ENCODE results near the gene CD1E.
"Not testable (repeated sequence)": the region's sequence is repeated elsewhere in the genome, so short reads cannot be mapped to it uniquely, and the experiment has no call there.

Gene CD1E

DNA sequence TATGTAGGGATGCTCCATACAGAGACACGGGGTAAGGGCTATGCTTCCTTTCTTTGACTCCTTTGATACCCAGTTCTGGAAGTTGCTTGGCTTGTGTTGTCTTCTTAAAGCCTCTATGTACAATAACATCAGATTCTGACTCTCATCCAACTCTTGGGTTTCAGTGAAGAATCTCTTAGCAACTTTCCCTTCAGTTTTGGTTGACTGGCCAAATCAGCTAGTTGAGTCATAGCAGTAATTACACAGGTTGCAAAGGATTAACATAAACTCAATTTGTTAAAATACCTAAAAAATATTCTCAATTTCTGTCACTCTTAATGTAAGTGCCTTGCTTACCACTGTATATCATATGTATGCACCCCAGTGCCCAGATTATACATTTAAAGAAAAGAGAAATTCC lies 9.2 kb downstream of the CD1E start:
- no peak for DNase-seq

DNA sequence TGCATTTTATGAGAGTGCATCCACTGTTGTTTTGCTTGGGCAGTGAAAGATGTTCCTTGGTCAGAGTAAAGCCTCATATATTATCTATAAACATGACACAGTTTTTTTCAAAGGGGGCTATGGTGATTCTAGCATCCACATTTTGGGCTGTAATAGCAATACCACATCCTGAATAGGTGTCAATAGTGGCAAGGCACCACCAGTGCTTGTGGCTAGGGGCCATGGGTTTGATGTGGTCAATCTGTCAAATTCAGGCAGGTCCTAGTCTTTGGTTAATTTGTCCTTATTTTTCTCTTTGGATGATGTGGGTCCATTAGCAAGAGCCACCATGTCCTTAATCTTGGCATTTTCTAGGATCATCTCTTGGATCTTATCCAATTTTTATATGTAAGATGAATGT lies 13.1 kb downstream of the CD1E start:
- DNase-seq = no peak

DNA sequence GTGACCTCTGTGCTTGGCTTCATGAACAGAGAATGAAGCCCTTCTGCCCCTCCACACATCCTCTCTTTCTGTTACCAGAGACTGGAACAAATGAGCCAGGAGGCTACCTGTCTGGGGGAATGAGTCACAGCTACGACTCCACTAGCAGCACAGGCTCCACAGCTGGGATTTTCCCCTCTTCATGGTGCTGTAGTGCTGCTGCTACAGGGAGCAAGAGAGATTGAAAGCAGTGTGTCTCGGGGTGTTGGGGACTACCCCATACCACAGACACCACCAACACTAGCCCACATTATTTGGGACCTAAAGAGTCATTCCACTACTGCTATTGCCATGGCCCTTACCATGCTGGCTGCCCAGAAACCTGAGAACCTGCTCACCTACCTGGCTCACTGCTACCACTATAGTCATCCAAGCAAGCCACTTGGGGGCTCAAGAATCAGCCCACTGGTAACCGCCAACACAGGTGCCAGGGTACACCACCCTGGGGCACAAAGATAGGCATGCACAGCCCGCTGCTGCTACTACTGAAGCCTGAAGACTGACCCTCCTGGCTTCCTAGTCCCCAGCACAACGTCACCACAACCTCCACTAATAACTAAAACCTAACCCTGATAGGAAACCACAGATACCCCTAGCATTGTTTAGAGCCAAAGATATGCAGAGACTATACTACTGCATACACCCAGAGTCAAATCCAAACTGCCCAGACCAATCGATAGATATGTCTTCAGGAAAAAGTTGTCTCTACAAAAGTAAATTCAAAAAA lies 17.7 kb downstream of the CD1E start:
- DNase-seq = no peak

DNA sequence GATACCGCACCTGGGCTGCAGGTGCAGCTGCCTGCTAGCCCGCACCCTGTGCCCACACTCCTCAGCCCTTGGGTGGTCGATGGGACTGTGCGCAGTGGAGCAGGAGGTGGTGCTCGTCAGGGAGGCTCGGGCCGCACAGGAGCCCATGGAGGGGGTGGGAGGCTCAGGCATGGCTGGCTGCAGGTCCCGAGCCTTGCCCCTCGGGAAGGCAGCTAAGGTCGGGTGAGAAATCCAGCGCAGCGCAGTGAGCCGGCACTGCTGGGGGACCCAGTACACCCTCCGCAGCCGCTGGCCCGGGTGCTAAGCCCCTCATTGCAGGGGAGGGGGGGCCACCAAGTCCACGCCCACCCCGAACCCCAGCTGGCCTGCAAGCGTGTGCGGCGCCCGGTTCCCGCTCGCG lies 20.4 kb downstream of the CD1E start:
- DNase-seq = not testable (repeated sequence)

DNA sequence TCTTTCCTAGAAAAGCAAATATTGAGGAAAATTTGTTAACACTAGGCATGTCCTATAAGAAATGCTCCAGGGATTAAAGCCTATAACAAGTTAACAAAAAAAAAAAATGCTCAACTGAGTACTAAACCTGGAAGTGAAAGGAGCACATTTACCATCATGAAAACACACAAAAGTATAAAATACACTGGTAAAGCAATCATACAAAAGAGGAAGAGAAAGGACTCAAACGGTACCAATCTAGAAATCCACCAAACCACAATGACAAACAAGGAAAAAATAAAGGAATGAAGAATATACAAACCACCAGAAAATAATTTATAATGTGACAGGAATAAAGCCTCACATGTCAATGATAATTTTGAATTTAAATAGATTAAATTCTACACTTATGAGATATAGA lies 21.2 kb downstream of the CD1E start:
- DNase-seq = no peak

DNA sequence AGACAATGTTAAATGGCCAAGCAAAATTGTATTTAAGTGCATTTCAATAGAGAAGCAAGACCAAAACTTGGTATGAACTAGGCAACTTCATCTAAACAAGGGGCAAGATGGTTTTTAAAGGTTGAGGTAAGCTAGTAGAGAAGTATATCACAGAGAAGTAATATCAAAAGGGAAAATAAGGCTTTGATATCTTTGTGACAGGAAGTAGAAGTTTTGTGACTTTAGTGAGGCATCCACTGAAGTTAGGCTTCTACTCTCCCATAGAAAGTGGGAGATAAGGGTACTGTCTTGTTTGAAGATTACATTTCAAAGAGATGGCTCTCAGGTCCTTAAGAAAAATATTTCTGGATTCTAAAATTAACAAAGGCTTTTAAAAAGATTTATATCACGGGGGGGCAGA lies 36.6 kb downstream of the CD1E start:
- no peak for DNase-seq

DNA sequence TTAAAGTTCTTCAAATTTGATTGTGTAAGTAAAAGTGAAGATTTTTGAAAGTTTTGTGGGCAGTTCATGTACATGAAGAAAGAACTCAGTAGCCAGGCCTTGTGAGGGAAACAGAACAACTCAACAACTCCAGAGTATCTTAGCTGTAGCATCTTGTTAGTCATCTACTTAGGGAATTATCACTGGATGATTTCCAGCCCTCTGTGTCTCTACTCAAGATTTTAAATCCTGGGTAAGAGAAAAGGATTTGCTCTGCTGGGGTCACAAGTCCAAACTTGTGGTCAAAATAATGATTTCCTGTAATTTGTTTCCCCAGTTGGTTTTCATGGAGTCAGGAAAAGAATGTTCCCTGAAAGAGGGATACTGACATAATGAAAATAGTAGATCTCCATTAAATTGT lies 37.4 kb downstream of the CD1E start:
- no peak for DNase-seq

DNA sequence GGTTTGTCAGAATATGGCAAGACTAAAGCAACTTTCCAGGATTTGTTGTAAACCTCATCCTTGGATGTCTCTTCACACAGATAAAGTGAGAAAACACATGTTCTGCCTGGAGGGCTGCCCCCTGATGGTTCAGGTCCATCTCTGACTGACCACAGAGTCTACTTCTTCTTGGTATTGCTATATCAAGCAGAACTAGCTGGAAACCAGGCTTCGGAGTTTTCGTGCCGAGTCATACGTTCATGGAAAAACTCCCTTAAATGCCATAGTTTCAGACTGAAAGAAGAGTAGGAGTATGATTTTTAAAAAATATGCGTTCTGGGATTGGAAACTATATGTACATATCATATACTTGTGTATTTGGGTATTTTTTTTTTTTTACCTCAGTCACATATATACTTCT lies 39.8 kb downstream of the CD1E start:
- DNase-seq = no peak

DNA sequence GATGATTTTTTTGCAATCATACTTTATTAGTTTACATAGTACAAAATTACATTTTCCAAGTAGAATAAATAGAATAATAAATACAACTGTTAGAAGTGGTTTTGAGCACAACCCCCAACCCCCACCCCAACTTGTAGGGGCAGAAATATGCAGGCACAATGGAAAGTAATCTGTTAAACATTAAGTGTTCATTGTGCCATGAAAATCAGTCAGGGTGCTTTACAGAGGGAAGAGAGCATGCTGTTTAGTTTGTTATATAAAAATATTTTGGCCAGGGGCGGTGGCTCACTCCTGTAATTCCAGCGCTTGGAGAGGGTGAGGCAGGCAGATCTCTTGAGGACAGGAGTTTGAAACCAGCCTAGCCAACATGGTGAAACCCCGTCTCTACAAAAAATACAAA lies 43.0 kb downstream of the CD1E start:
- no peak for DNase-seq

DNA sequence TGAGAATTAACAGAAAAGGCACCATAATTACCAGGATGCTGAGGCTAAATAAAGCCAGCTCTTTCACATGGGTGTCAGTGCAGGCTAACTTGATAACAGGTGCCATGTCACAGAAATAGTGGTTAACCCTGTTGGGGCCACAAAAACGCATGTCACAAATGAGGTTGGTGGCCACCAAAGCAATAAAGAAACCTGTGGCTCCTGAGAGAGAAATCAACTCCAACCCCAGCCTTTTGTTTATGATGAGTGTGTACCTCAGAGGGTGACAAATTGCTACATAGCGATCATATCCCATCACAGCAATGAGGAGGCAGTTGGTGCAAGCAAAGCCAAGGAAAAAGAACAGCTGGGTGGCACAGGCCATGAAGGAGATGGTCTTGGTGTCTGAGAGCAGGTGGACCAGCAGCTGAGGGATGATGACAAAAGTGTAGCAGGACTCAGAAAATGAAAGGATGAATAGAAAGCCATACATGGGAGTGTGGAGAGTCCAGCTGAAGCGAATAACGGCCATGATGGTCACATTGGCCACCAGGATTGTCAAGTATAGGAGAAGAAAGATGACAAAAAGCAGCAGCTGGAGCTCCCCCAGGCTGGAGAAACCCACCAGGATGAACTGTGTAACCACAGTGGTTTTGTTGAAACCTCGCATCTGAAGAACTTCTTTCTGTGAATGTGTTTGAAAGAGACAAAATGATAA lies 45.3 kb downstream of the CD1E start, which contains the start of gene OR10T2:
OR10T2 (minus strand) TSS at position 649 of the 697 bp plus-strand sequence; CDS start at position 649, 0 bp downstream.
- DNase-seq = no peak

DNA sequence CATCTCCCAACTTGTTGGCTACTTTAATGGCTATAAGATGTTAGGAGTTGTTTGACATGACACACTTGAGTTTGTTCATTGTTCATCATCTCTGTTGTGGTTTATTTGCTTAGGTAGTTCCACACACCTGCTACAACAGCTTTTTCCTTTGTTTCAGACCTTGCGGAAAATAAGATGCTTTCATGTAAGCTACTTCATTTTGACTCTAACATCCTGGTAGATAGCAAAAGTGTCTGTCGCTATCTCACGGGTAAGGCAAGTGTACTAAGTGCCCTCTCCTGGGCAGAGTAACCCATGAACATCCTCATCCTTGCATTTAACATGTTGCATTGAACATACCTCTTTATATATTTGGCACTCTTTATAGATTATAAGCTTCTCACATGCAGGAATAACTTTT lies 47.2 kb downstream of the CD1E start:
- DNase-seq = no peak

DNA sequence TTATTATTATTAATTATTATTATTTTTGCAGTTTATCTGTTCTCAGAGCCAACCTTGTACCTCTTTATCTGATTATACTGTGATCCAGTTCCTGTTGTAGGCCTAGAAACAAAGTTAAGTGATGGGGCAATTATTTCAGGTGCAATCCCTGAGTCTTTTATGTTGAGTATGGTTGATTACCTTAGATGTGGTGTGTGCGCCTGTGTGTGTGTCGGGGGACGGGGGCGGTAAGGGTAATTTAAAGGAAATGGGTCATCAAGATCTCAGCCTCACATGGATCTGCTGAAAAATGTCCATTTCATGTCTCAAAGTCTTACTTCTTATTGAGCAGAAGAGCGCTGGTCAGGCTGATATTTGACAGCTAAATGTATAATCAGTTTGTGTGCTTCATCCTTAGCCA lies 53.4 kb downstream of the CD1E start:
- DNase-seq = no peak

Data from CD4-positive, alpha-beta T cell treated with Interleukin-4 for 4 hours (primary cell).